ENCODE results near the gene ZNF629. TPM values are rescaled to one million over a fixed set of nuclear protein-coding genes. Genes with fewer than 3 reads are reported as not detected.

The ZNF629 gene
- total RNA-seq, 1 experiment from 2014 or later = 18.4 TPM

GRCh38 chr16:30755955-30756780 lies 30.8 kb downstream of the ZNF629 start (continued):
- TF ChIP-seq, protein P1, sequence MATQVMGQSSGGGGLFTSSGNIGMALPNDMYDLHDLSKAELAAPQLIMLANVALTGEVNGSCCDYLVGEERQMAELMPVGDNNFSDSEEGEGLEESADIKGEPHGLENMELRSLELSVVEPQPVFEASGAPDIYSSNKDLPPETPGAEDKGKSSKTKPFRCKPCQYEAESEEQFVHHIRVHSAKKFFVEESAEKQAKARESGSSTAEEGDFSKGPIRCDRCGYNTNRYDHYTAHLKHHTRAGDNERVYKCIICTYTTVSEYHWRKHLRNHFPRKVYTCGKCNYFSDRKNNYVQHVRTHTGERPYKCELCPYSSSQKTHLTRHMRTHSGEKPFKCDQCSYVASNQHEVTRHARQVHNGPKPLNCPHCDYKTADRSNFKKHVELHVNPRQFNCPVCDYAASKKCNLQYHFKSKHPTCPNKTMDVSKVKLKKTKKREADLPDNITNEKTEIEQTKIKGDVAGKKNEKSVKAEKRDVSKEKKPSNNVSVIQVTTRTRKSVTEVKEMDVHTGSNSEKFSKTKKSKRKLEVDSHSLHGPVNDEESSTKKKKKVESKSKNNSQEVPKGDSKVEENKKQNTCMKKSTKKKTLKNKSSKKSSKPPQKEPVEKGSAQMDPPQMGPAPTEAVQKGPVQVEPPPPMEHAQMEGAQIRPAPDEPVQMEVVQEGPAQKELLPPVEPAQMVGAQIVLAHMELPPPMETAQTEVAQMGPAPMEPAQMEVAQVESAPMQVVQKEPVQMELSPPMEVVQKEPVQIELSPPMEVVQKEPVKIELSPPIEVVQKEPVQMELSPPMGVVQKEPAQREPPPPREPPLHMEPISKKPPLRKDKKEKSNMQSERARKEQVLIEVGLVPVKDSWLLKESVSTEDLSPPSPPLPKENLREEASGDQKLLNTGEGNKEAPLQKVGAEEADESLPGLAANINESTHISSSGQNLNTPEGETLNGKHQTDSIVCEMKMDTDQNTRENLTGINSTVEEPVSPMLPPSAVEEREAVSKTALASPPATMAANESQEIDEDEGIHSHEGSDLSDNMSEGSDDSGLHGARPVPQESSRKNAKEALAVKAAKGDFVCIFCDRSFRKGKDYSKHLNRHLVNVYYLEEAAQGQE (IDR thresholded peaks at IDR 0.05; ENCODE audit: low read depth) = no peak
- TF ChIP-seq ELF1 (IDR thresholded peaks at IDR 0.05; ENCODE audit: borderline replicate concordance, low read depth) = no peak
- no peak for TF ChIP-seq EGR1 (IDR thresholded peaks at IDR 0.05; ENCODE audit: low read depth)
- no peak for TF ChIP-seq SRF (IDR thresholded peaks at IDR 0.05; ENCODE audit: low read depth)
- no peak for TF ChIP-seq POLR2AphosphoS5 (IDR thresholded peaks at IDR 0.05; ENCODE audit: low read depth, low read length)

DNA sequence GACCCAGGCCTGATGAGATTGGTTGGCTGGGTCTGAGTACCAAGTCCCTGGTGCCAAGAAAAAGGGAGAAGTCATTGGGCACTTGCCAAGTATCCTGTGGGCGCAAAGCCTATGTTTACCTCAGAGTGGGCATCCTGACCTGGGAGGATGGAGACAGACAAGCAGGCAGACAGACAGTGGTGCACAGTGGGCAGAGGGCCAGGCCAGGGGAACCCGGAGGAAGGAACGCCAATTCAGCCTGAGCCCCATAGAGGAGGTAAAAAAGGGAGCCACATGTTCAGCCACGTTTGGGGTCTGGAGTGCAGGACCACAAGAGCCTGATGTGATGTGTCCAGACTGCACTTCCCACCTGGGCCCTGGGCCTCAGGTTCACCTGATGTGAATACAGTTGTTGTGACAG lies 33.4 kb downstream of the ZNF629 start:
- H3K36me3 ChIP-seq (ENCODE audit: control insufficient read depth in 1 of 2, insufficient read depth in 2 of 2, low read length in 2 of 2) = peaks cover 10 to 19% of the 10 kb centered on the region in 2 experiments; a peak in 3 of 4 replicates
- H3K4me2 ChIP-seq (ENCODE audit: low read length) = no peak overlapping the region
- no peaks in the 10 kb centered on the region for H3K27me3 ChIP-seq (ENCODE audit: insufficient read depth, low read length)
- intact Hi-C loops (cut with micrococcal nuclease) = no loop called here
- peaks cover 19% of the 10 kb centered on the region for H3K79me2 ChIP-seq (ENCODE audit: insufficient read depth, low read length)
- no peak overlapping the region for H3K9ac ChIP-seq (ENCODE audit: low read length)
- H3K27ac ChIP-seq (ENCODE audit: low read depth, low read length) = no peak overlapping the region
- ChIA-PET RAD21 (ENCODE audit: low non-redundant PET in 1 of 2, low total read pairs in 2 of 2, uncharacterized antibody in 2 of 2, unreplicated experiment in 2 of 2) (no interaction called here), POLR2A (interaction anchor here (1.0 kb wide), 1 partner anchor 13 kb away, joined by 3 read pairs; a partner anchor contains a TSS), CTCF (no interaction called here)
- H4K20me1 ChIP-seq (ENCODE audit: insufficient read depth) = no peaks in the 10 kb centered on the region
- DNase-seq (ENCODE audit: low read depth, low spot score) = no peak
- H3K4me3 ChIP-seq (replicated peaks in 1 of 2; ENCODE audit: low read depth in 1 of 2, low read length in 2 of 2) = no peak overlapping the region
- no peaks in the 10 kb centered on the region for H3K9me2 ChIP-seq (ENCODE audit: insufficient read depth)
- ATAC-seq = no peak
- BruUV-seq (replicated peaks) = no TSS peak
- no peaks in the 10 kb centered on the region for H3K9me3 ChIP-seq (ENCODE audit: control insufficient read depth in 1 of 2, insufficient read depth in 1 of 2, low read depth in 1 of 2, low read length in 2 of 2)
- H3K4me1 ChIP-seq (ENCODE audit: control insufficient read depth in 1 of 2, insufficient read depth in 2 of 2, low read length in 2 of 2) = no peaks in the 10 kb centered on the region
- H2AFZ ChIP-seq (ENCODE audit: low read depth, low read length, poor library complexity, severe bottlenecking) = no peak overlapping the region
- TF ChIP-seq YY1 (IDR thresholded peaks at IDR 0.05; ENCODE audit: extremely low read depth, insufficient replicate concordance, low read depth, low read length) (no peak), TCF7L2 (IDR thresholded peaks at IDR 0.05; ENCODE audit: borderline replicate concordance, extremely low read depth, insufficient read depth, insufficient read length) (no peak), ATF3 (IDR thresholded peaks at IDR 0.05) (no peak), EZH2phosphoT487 (IDR thresholded peaks at IDR 0.05; ENCODE audit: borderline replicate concordance) (no peak), RAD21 (IDR thresholded peaks at IDR 0.05; ENCODE audit: low read depth) (no peak), SIN3A (IDR thresholded peaks at IDR 0.05; ENCODE audit: low read depth) (no peak), MAX (IDR thresholded peaks at IDR 0.05) (no peak), SRF (IDR thresholded peaks at IDR 0.05; ENCODE audit: low read depth) (no peak), JUND (IDR thresholded peaks at IDR 0.05) (no peak), POLR2A (IDR thresholded peaks at IDR 0.05; ENCODE audit: borderline replicate concordance, extremely low read depth, insufficient read depth, insufficient read length) (no peak), EZH2 (IDR thresholded peaks at IDR 0.05) (no peak)
- TF ChIP-seq, protein P2, sequence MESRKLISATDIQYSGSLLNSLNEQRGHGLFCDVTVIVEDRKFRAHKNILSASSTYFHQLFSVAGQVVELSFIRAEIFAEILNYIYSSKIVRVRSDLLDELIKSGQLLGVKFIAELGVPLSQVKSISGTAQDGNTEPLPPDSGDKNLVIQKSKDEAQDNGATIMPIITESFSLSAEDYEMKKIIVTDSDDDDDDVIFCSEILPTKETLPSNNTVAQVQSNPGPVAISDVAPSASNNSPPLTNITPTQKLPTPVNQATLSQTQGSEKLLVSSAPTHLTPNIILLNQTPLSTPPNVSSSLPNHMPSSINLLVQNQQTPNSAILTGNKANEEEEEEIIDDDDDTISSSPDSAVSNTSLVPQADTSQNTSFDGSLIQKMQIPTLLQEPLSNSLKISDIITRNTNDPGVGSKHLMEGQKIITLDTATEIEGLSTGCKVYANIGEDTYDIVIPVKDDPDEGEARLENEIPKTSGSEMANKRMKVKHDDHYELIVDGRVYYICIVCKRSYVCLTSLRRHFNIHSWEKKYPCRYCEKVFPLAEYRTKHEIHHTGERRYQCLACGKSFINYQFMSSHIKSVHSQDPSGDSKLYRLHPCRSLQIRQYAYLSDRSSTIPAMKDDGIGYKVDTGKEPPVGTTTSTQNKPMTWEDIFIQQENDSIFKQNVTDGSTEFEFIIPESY (IDR thresholded peaks at IDR 0.05; ENCODE audit: extremely low read depth, insufficient replicate concordance, low read length) = no peak
